Measurements from ENCODE around the gene PGAM1.
A peak's percentile ranks its signal among the peaks of the same experiment; 100 is the strongest.

PGAM1 gene

DNA sequence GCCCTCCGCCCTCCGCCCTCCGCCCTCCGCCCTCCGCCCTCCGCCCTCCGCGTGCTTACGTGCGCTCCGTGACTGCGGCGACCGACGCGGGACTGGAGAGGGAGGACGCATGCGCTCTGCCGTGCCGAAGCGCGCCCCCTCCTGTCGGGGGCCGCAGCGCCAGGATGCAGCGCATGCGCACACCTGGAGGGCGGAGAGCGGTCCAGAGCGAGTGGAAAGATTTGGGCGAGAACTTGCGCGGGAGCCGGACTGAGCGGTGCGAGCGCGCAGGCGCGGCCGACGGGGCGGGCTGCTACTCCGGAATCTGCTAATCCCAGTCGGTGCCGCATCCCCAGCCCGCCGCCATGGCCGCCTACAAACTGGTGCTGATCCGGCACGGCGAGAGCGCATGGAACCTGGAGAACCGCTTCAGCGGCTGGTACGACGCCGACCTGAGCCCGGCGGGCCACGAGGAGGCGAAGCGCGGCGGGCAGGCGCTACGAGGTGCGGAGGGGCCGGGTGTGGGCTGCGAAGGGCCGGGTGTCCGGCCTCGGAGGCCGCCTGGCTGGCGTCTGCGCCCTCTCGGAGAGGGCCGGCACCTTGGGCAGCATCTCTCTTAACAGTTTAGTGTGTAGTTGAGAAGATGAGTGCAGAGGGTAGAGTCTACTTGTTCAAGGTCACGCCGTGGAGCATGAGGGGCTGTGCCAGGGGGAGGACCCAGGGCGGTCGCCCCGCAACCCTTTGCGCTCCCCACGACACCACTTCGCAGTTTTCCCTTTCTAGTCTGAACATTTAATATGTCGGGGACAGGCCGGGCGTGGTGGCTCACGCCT is at the start of gene PGAM1:
TSS of gene PGAM1 (plus strand) at position 228 of the 812 bp plus-strand sequence. CDS start at position 345, 117 bp downstream.
- H3K9me3 Mint-ChIP-seq: no peaks in the 10 kb centered on the region
- H3K4me1 Mint-ChIP-seq: peaks cover 34% of the 10 kb centered on the region
- no peaks in the 10 kb centered on the region for H3K27me3 Mint-ChIP-seq
- peaks cover 21% of the 10 kb centered on the region for H3K36me3 Mint-ChIP-seq
- peak within 1 kb of the TSS; percentile 94 for H3K4me3 Mint-ChIP-seq
- H3K27ac Mint-ChIP-seq: peak within 1 kb of the TSS; percentile 99

- Mint-ChIP-seq H3K27me3 (no peaks in the 10 kb centered on the region), H3K27ac (no peak overlapping the region), H3K4me3 (no peak overlapping the region), H3K9me3 (no peaks in the 10 kb centered on the region), H3K4me1 (no peaks in the 10 kb centered on the region), H3K36me3 (peaks cover 6% of the 10 kb centered on the region)
Observed at GRCh38 chr10:97376413-97376812, 49.6 kb upstream of the PGAM1 start.

- Mint-ChIP-seq H3K36me3 (no peaks in the 10 kb centered on the region), H3K4me1 (no peaks in the 10 kb centered on the region), H3K4me3 (no peak overlapping the region), H3K27ac (no peak overlapping the region), H3K27me3 (no peaks in the 10 kb centered on the region), H3K9me3 (no peaks in the 10 kb centered on the region)
Observed at GRCh38 chr10:97378933-97379921, 46.8 kb upstream of the PGAM1 start.

GRCh38 chr10:97380516-97380915 is 45.5 kb upstream of the PGAM1 start:
- H3K4me3 Mint-ChIP-seq: no peak overlapping the region
- no peaks in the 10 kb centered on the region for H3K9me3 Mint-ChIP-seq
- no peaks in the 10 kb centered on the region for H3K27me3 Mint-ChIP-seq
- no peak overlapping the region for H3K27ac Mint-ChIP-seq
- no peaks in the 10 kb centered on the region for H3K4me1 Mint-ChIP-seq
- H3K36me3 Mint-ChIP-seq: no peaks in the 10 kb centered on the region

DNA sequence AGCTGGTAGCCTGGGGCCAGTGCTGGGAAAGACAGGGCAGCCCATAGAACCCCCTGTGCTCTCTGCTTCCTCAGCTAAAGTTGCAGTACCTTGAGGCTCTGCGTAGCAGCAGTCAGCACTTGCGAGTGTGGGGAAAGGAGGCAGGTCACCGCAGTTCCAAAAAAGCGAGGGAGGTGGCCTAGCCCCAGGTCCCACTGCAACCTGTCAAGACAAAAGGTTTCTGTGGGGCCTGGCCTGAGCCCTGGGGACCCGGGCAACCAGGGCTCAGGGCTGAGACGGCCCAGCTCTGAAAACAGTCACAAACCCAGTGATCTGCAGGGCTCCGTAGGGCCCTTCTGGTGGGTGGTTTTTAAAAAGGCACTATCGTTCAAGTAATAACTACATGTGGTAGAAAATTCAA is 44.4 kb upstream of the PGAM1 start:
- H3K9me3 Mint-ChIP-seq: no peaks in the 10 kb centered on the region
- H3K27ac Mint-ChIP-seq: no peak overlapping the region
- H3K36me3 Mint-ChIP-seq: no peaks in the 10 kb centered on the region
- no peak overlapping the region for H3K4me3 Mint-ChIP-seq
- no peaks in the 10 kb centered on the region for H3K4me1 Mint-ChIP-seq
- H3K27me3 Mint-ChIP-seq: no peaks in the 10 kb centered on the region

- H3K36me3 Mint-ChIP-seq: peaks cover 2% of the 10 kb centered on the region
- no peak overlapping the region for H3K27ac Mint-ChIP-seq
- no peaks in the 10 kb centered on the region for H3K27me3 Mint-ChIP-seq
- H3K4me3 Mint-ChIP-seq: no peak overlapping the region
- H3K9me3 Mint-ChIP-seq: no peaks in the 10 kb centered on the region
- no peaks in the 10 kb centered on the region for H3K4me1 Mint-ChIP-seq
Observed at GRCh38 chr10:97383159-97383558, 42.8 kb upstream of the PGAM1 start.

GRCh38 chr10:97384156-97384555 is 41.8 kb upstream of the PGAM1 start:
- Mint-ChIP-seq H3K4me3 (no peak overlapping the region), H3K27ac (no peak overlapping the region), H3K9me3 (no peaks in the 10 kb centered on the region), H3K4me1 (no peaks in the 10 kb centered on the region), H3K36me3 (peaks cover 8% of the 10 kb centered on the region), H3K27me3 (no peaks in the 10 kb centered on the region)

DNA sequence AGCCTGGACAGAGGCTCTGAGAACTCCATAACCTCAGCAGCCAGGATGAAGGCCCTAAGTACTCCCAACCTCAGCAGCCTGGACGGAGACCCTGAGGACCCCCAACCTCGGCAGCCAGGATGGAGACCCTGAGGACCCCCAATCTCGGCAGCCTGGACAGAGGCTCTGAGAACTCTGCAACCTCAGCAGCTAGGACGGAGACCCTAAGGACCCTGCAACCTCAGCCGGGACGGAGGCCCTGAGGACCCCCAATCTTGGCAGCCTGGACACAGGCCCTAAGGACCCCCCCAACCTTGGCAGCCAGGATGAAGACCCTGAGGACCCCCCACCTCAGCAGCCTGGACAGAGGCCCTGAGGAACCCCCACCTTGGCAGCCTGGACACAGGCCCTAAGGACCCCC is 41.4 kb upstream of the PGAM1 start:
- no peaks in the 10 kb centered on the region for H3K9me3 Mint-ChIP-seq
- no peak overlapping the region for H3K27ac Mint-ChIP-seq
- no peaks in the 10 kb centered on the region for H3K27me3 Mint-ChIP-seq
- H3K4me1 Mint-ChIP-seq: no peaks in the 10 kb centered on the region
- H3K4me3 Mint-ChIP-seq: no peak overlapping the region
- peaks cover 8% of the 10 kb centered on the region for H3K36me3 Mint-ChIP-seq

DNA sequence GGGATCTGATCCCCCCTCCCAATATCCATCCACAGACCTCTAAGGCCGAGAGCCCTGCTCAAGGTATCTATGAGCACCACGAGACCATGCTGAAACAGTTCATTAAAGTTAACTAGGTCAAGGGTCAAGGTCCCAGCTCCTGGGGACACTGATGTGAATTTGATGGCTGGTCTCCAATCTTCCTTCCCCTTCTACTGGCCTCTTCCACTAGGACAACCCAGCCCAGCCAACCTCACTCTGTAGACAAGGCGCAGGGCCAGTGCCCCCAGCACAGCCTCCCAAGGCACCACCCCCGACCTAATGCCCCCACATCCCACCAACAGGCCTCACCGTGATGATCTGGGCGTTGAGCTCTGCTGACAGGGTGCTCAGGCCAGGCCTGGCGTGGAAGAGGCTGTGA is 40.4 kb upstream of the PGAM1 start:
- no peaks in the 10 kb centered on the region for H3K27me3 Mint-ChIP-seq
- H3K36me3 Mint-ChIP-seq: peaks cover 8% of the 10 kb centered on the region
- no peaks in the 10 kb centered on the region for H3K4me1 Mint-ChIP-seq
- peak overlapping the region; percentile 55 for H3K27ac Mint-ChIP-seq
- no peak overlapping the region for H3K4me3 Mint-ChIP-seq
- no peaks in the 10 kb centered on the region for H3K9me3 Mint-ChIP-seq

- Mint-ChIP-seq H3K27ac (no peak overlapping the region), H3K9me3 (no peaks in the 10 kb centered on the region), H3K36me3 (peaks cover 10% of the 10 kb centered on the region), H3K4me1 (peaks cover 2% of the 10 kb centered on the region), H3K4me3 (no peak overlapping the region), H3K27me3 (no peaks in the 10 kb centered on the region)
Observed at GRCh38 chr10:97388152-97388551, 37.8 kb upstream of the PGAM1 start.

DNA sequence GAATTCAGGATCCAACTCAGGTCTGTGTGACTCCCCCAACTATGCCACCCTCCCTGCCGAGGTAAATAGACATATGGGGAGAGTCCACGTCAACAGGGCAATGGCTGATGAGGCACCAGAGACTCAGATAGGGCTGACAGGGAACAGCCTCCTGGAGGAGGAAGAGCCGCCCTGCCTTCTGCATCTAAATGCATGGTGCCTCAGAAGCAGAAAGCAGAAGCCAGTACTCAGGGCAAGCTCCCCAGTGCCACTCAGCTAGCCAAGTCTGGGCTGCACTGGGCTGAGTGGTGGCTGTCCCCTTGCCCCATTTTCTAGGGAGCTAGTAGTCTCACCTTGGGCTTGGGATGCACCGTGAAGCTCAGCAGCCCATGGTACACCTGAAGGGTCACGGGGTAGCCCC is 35.9 kb upstream of the PGAM1 start:
- no peaks in the 10 kb centered on the region for H3K27me3 Mint-ChIP-seq
- H3K4me1 Mint-ChIP-seq: peaks cover 4% of the 10 kb centered on the region
- H3K36me3 Mint-ChIP-seq: peaks cover 12% of the 10 kb centered on the region
- no peaks in the 10 kb centered on the region for H3K9me3 Mint-ChIP-seq
- H3K27ac Mint-ChIP-seq: no peak overlapping the region
- H3K4me3 Mint-ChIP-seq: no peak overlapping the region

DNA sequence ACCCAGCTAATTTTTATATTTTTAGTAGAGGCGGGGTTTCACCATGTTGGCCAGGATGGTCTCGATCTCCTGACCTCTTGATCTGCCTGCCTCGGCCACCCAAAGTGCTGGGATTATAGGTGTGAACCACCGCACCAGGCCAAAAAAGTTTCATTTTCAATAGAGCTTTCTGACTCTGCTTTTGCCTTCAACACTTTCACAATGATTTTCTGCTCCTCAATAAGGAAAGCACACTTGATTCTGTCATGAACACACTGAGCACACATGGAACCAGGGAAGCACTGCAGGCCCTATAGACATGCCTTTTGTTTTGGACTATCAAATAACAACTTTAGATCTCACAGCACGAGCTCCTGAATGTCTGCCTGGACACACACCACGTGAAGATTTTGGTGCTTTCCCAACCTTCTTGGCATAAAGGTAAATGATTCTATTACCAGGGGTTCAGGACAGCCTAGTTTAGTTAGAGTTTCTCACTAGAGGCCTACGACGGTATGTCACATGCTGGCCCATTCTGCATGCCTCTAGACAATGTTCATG is 32.9 kb upstream of the PGAM1 start:
- Mint-ChIP-seq H3K36me3 (peaks cover 18% of the 10 kb centered on the region), H3K27ac (no peak overlapping the region), H3K27me3 (no peaks in the 10 kb centered on the region), H3K9me3 (no peaks in the 10 kb centered on the region), H3K4me1 (peaks cover 4% of the 10 kb centered on the region), H3K4me3 (no peak overlapping the region)

GRCh38 chr10:97396056-97396455 is 29.9 kb upstream of the PGAM1 start:
- Mint-ChIP-seq H3K36me3 (peaks cover 15% of the 10 kb centered on the region), H3K4me1 (peaks cover 5% of the 10 kb centered on the region), H3K27ac (no peak overlapping the region), H3K4me3 (no peak overlapping the region), H3K27me3 (no peaks in the 10 kb centered on the region), H3K9me3 (no peaks in the 10 kb centered on the region)

DNA sequence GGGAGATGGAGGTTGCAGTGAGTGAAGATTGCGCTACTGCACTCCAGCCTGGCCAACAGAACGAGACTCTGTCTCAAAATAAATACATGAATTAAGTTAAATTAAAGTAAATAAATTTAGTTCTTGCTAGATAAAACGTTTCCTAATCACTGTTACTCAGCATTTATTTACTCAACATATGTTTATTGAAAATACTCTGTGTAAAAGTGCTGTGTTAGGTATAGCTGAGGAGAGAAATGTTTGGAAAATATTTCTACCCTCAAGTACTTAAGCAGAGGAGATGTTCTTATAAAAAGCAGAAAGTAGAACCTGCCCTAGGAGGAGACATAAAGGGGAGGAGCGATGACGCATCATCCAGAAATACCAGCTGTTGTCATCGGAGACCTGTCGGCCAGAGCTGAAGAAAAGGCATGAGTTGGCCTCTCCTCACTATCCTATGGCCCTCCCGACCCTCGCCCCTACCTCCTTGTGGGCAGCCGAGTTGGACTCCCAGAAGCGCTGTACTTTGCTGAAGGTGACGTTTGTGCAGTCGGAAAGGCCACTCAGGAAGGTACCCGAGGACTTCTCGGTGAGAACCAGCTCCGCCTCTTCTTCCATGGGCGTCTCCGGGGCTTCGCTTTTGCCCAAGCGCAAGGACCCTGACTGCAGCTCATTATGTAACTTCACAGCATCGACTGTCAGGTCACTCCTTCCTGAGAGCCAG is 26.0 kb upstream of the PGAM1 start:
- no peaks in the 10 kb centered on the region for H3K9me3 Mint-ChIP-seq
- H3K27me3 Mint-ChIP-seq: no peaks in the 10 kb centered on the region
- peaks cover 7% of the 10 kb centered on the region for H3K4me1 Mint-ChIP-seq
- peak overlapping the region; percentile 93 for H3K4me3 Mint-ChIP-seq
- H3K36me3 Mint-ChIP-seq: peaks cover 11% of the 10 kb centered on the region
- peak overlapping the region; percentile 94 for H3K27ac Mint-ChIP-seq

All from activated naive CD4-positive, alpha-beta T cell treated with anti-CD3 and anti-CD28 coated beads, Interleukin-2, amount 50 U/mL, for 24 hours (primary cell).